ENCODE results near the gene ELOVL3. TPM values are rescaled to one million over a fixed set of nuclear protein-coding genes. Genes with fewer than 3 reads are reported as not detected.

The ELOVL3 gene
- total and polyA plus RNA-seq, 2 experiments from 2014 or later = 0.59 TPM; not detected in 1

GRCh38 chr10:102268375-102268888, 42.3 kb downstream of the ELOVL3 start:
- no peak for TF ChIP-seq CREB1 (CRISPR knock-in tag; IDR thresholded peaks at IDR 0.05; ENCODE audit: low read depth)
- TF ChIP-seq CTCF (conservative IDR thresholded peaks at IDR 0.05; ENCODE audit: low read depth in 2 of 2) = no peak; a peak in 1 of 4 replicates
- TF ChIP-seq STAT1 (IDR thresholded peaks at IDR 0.05; ENCODE audit: unreplicated experiment) = no peak
- no peak for TF ChIP-seq NANOG (IDR thresholded peaks at IDR 0.05; ENCODE audit: borderline replicate concordance)
- TF ChIP-seq, protein P1, sequence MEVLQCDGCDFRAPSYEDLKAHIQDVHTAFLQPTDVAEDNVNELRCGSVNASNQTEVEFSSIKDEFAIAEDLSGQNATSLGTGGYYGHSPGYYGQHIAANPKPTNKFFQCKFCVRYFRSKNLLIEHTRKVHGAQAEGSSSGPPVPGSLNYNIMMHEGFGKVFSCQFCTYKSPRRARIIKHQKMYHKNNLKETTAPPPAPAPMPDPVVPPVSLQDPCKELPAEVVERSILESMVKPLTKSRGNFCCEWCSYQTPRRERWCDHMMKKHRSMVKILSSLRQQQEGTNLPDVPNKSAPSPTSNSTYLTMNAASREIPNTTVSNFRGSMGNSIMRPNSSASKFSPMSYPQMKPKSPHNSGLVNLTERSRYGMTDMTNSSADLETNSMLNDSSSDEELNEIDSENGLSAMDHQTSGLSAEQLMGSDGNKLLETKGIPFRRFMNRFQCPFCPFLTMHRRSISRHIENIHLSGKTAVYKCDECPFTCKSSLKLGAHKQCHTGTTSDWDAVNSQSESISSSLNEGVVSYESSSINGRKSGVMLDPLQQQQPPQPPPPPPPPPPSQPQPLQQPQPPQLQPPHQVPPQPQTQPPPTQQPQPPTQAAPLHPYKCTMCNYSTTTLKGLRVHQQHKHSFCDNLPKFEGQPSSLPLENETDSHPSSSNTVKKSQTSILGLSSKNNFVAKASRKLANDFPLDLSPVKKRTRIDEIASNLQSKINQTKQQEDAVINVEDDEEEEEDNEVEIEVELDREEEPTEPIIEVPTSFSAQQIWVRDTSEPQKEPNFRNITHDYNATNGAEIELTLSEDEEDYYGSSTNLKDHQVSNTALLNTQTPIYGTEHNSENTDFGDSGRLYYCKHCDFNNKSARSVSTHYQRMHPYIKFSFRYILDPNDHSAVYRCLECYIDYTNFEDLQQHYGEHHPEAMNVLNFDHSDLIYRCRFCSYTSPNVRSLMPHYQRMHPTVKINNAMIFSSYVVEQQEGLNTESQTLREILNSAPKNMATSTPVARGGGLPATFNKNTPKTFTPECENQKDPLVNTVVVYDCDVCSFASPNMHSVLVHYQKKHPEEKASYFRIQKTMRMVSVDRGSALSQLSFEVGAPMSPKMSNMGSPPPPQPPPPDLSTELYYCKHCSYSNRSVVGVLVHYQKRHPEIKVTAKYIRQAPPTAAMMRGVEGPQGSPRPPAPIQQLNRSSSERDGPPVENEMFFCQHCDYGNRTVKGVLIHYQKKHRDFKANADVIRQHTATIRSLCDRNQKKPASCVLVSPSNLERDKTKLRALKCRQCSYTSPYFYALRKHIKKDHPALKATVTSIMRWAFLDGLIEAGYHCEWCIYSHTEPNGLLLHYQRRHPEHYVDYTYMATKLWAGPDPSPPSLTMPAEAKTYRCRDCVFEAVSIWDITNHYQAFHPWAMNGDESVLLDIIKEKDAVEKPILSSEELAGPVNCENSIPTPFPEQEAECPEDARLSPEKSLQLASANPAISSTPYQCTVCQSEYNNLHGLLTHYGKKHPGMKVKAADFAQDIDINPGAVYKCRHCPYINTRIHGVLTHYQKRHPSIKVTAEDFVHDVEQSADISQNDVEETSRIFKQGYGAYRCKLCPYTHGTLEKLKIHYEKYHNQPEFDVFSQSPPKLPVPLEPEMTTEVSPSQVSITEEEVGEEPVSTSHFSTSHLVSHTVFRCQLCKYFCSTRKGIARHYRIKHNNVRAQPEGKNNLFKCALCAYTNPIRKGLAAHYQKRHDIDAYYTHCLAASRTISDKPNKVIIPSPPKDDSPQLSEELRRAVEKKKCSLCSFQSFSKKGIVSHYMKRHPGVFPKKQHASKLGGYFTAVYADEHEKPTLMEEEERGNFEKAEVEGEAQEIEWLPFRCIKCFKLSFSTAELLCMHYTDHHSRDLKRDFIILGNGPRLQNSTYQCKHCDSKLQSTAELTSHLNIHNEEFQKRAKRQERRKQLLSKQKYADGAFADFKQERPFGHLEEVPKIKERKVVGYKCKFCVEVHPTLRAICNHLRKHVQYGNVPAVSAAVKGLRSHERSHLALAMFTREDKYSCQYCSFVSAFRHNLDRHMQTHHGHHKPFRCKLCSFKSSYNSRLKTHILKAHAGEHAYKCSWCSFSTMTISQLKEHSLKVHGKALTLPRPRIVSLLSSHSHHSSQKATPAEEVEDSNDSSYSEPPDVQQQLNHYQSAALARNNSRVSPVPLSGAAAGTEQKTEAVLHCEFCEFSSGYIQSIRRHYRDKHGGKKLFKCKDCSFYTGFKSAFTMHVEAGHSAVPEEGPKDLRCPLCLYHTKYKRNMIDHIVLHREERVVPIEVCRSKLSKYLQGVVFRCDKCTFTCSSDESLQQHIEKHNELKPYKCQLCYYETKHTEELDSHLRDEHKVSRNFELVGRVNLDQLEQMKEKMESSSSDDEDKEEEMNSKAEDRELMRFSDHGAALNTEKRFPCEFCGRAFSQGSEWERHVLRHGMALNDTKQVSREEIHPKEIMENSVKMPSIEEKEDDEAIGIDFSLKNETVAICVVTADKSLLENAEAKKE (CRISPR knock-in tag; IDR thresholded peaks at IDR 0.05) = no peak
- TF ChIP-seq REST (IDR thresholded peaks at IDR 0.05; ENCODE audit: unreplicated experiment) = no peak
- no peak for TF ChIP-seq EZH2phosphoT487 (IDR thresholded peaks at IDR 0.05; ENCODE audit: unreplicated experiment)
- TF ChIP-seq ETS1 (IDR thresholded peaks at IDR 0.05) = no peak
- no peak for TF ChIP-seq POLR2AphosphoS5 (IDR thresholded peaks at IDR 0.05; ENCODE audit: low read depth)
- no peak for TF ChIP-seq ZNF331 (CRISPR knock-in tag; IDR thresholded peaks at IDR 0.05; ENCODE audit: low read depth)
- no peak for TF ChIP-seq JUNB (IDR thresholded peaks at IDR 0.05; ENCODE audit: unreplicated experiment)
- TF ChIP-seq ZNF114 (CRISPR knock-in tag; IDR thresholded peaks at IDR 0.05) = no peak
- DNase-seq (ENCODE audit: low spot score) (no peak), ATAC-seq (no peak)
- H3K36me3 ChIP-seq (ENCODE audit: insufficient read depth) = no peaks in the 10 kb centered on the region
- H3K27me3 ChIP-seq (ENCODE audit: insufficient read depth) = no peaks in the 10 kb centered on the region
- H3K27ac ChIP-seq (ENCODE audit: low read depth) = no peak overlapping the region
- H3K4me1 ChIP-seq (ENCODE audit: insufficient read depth) = peaks cover 5% of the 10 kb centered on the region
- Mint-ChIP-seq H3K4me3 (no peak overlapping the region), H3K36me3 (ENCODE audit: low read depth) (no peaks in the 10 kb centered on the region), H3K27me3 (ENCODE audit: insufficient read depth, low read depth, poor library complexity) (no peaks in the 10 kb centered on the region), H3K27ac (no peak overlapping the region), H3K4me1 (peaks cover 8% of the 10 kb centered on the region; the same call in 2 of the 3 replicates), H3K9me3 (no peaks in the 10 kb centered on the region)
- H4K20me1 ChIP-seq (replicated peaks; ENCODE audit: insufficient read depth) = peaks cover 12% of the 10 kb centered on the region
- H3K4me3 ChIP-seq = no peak overlapping the region
- no peaks in the 10 kb centered on the region for H3F3A ChIP-seq (replicated peaks; ENCODE audit: low read depth)
- H3K4me2 ChIP-seq = no peak overlapping the region
- H3K79me2 ChIP-seq (replicated peaks; ENCODE audit: insufficient read depth) = peaks cover 5% of the 10 kb centered on the region; the same call in 1 of the 2 replicates
- no peaks in the 10 kb centered on the region for H3K9me2 ChIP-seq (ENCODE audit: insufficient read depth)
- no peak overlapping the region for H2AFZ ChIP-seq

All from GM23338 (cell line).